ENCODE measurements around the gene ERC2. TPM values are rescaled to one million over a fixed set of nuclear protein-coding genes. Genes with fewer than 3 reads are reported as not detected.
"Not testable (repeated sequence)": the region's sequence is repeated elsewhere in the genome, so short reads cannot be mapped to it uniquely, and the experiment has no call there.

ERC2 gene
- total RNA-seq, 2 donors from 2014 or later, result 0.33 to 1.2 TPM

GRCh38 chr3:56081246-56081645 lies 387.0 kb downstream of the ERC2 start:
- no peaks in the 10 kb centered on the region for H3K36me3 Mint-ChIP-seq
- no peak overlapping the region for H3K27ac Mint-ChIP-seq
- H3K9me3 Mint-ChIP-seq, result peaks cover 3% of the 10 kb centered on the region
- no peaks in the 10 kb centered on the region for H3K27me3 Mint-ChIP-seq
- no peaks in the 10 kb centered on the region for H3K4me1 Mint-ChIP-seq (ENCODE audit: low read depth in 2 of 2)
- DNase-seq (ENCODE audit: low spot score), result no peak
- no peak overlapping the region for H3K4me3 Mint-ChIP-seq
- no peak for ATAC-seq

- Mint-ChIP-seq H3K36me3 (no peaks in the 10 kb centered on the region), H3K9me3 (no peaks in the 10 kb centered on the region), H3K27me3 (no peaks in the 10 kb centered on the region), H3K4me1 (ENCODE audit: low read depth in 2 of 2) (no peaks in the 10 kb centered on the region), H3K27ac (no peak overlapping the region), H3K4me3 (no peak overlapping the region)
- DNase-seq (ENCODE audit: low spot score), result no peak
- no peak for ATAC-seq
Observed at GRCh38 chr3:56076746-56077145, 391.5 kb downstream of the ERC2 start.

GRCh38 chr3:56075089-56075488 lies 393.2 kb downstream of the ERC2 start:
- H3K4me3 Mint-ChIP-seq, result no peak overlapping the region
- ATAC-seq (no peak), DNase-seq (ENCODE audit: low spot score) (no peak)
- no peaks in the 10 kb centered on the region for H3K36me3 Mint-ChIP-seq
- H3K27ac Mint-ChIP-seq, result no peak overlapping the region
- no peaks in the 10 kb centered on the region for H3K9me3 Mint-ChIP-seq
- H3K4me1 Mint-ChIP-seq (ENCODE audit: low read depth in 2 of 2), result no peaks in the 10 kb centered on the region
- H3K27me3 Mint-ChIP-seq, result no peaks in the 10 kb centered on the region

DNA sequence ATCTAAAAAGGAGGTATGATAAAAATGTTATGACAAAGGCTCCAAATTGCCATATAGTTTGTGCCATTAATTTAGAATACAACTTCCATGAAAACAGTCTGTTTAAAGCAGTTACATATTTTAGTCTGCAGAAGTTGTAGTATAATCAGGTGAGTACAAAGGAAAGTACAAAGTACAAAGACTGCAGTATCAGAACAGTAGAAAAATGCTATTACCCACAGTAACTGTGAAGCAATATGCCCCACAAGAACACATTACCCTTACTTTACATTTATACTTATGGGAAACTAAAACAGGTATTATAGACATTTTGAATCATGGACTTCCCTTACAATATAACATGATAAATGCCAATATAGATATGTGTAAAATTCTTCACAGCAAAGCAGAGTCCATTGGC lies 398.5 kb downstream of the ERC2 start:
- peaks cover 10% of the 10 kb centered on the region for H3K9me3 Mint-ChIP-seq
- DNase-seq (ENCODE audit: low spot score) (no peak), ATAC-seq (no peak)
- no peak overlapping the region for H3K4me3 Mint-ChIP-seq
- peaks cover 0 to 9% of the 10 kb centered on the region in 2 donors for H3K27me3 Mint-ChIP-seq
- H3K27ac Mint-ChIP-seq, result no peak overlapping the region
- H3K36me3 Mint-ChIP-seq, result peaks cover 9% of the 10 kb centered on the region
- H3K4me1 Mint-ChIP-seq (ENCODE audit: low read depth in 2 of 2), result no peaks in the 10 kb centered on the region

- not testable (repeated sequence) for H3K4me3 Mint-ChIP-seq; ATAC-seq; H3K4me1 Mint-ChIP-seq (ENCODE audit: low read depth in 2 of 2); H3K27me3 Mint-ChIP-seq; H3K36me3 Mint-ChIP-seq; DNase-seq (ENCODE audit: low spot score); H3K27ac Mint-ChIP-seq
- peaks cover 10% of the 10 kb centered on the region for H3K9me3 Mint-ChIP-seq
Observed at GRCh38 chr3:56066405-56066804, 401.9 kb downstream of the ERC2 start.

- H3K4me3 Mint-ChIP-seq, result no peak overlapping the region
- H3K4me1 Mint-ChIP-seq (ENCODE audit: low read depth in 2 of 2), result no peaks in the 10 kb centered on the region
- H3K9me3 Mint-ChIP-seq, result peaks cover 10% of the 10 kb centered on the region
- no peak for ATAC-seq
- H3K27ac Mint-ChIP-seq, result no peak overlapping the region
- H3K27me3 Mint-ChIP-seq, result peaks cover 0 to 9% of the 10 kb centered on the region in 2 donors
- peaks cover 9% of the 10 kb centered on the region for H3K36me3 Mint-ChIP-seq
- DNase-seq (ENCODE audit: low spot score), result no peak
Observed at GRCh38 chr3:56064684-56065083, 403.6 kb downstream of the ERC2 start.

- H3K27me3 Mint-ChIP-seq, result no peaks in the 10 kb centered on the region
- H3K9me3 Mint-ChIP-seq, result no peaks in the 10 kb centered on the region
- no peak overlapping the region for H3K4me3 Mint-ChIP-seq
- no peak for ATAC-seq
- H3K36me3 Mint-ChIP-seq, result no peaks in the 10 kb centered on the region
- DNase-seq (ENCODE audit: low spot score), result no peak
- H3K4me1 Mint-ChIP-seq (ENCODE audit: low read depth in 2 of 2), result no peaks in the 10 kb centered on the region
- no peak overlapping the region for H3K27ac Mint-ChIP-seq
Observed at GRCh38 chr3:56061279-56061626, 407.0 kb downstream of the ERC2 start.

- no peaks in the 10 kb centered on the region for H3K4me1 Mint-ChIP-seq (ENCODE audit: low read depth in 2 of 2)
- ATAC-seq (no peak), DNase-seq (ENCODE audit: low spot score) (no peak)
- H3K36me3 Mint-ChIP-seq, result no peaks in the 10 kb centered on the region
- H3K4me3 Mint-ChIP-seq, result no peak overlapping the region
- no peaks in the 10 kb centered on the region for H3K9me3 Mint-ChIP-seq
- no peaks in the 10 kb centered on the region for H3K27me3 Mint-ChIP-seq
- H3K27ac Mint-ChIP-seq, result no peak overlapping the region
Observed at GRCh38 chr3:56060521-56061278, 407.6 kb downstream of the ERC2 start.

DNA sequence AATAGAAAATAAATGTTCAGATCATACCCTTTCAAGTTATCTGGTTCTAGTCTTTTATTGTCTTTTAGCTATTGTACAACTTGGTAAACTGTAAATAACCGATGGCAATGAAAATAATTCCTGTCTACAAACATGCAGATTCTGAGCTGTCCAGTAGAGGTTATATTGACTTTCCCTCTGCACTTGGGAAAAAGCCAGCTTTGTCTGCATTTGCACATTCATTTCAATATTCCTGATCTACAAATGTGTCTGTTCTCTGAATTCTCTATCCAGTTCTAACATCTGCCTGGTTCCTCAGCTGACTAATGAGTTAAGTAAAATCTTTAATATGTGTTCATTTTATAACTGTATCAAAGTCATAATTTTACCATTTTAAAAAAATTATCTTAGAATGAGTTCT lies 408.5 kb downstream of the ERC2 start:
- Mint-ChIP-seq H3K27ac (no peak overlapping the region), H3K36me3 (no peaks in the 10 kb centered on the region), H3K4me1 (ENCODE audit: low read depth in 2 of 2) (no peaks in the 10 kb centered on the region), H3K9me3 (no peaks in the 10 kb centered on the region), H3K4me3 (no peak overlapping the region), H3K27me3 (no peaks in the 10 kb centered on the region)
- ATAC-seq, result no peak
- DNase-seq (ENCODE audit: low spot score), result no peak

DNA sequence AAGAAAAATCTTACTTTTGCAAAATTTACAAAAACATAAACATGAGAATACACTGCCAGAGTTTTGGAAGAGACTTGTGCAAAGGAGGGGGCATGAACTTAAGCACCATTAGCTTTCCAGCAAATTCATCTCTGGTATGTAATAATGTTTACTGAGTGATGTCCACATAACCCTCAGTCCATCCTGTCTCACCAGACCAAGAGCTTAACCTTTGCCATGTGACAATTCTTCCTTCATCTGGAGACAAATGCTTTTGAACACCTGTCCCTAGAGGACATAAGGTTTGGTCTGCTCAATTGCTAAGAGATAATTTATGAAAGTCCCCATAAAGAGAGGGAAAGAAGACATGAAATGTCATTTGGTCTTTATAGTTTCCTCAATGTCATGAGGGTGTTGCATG lies 412.3 kb downstream of the ERC2 start:
- ATAC-seq, result no peak
- H3K4me1 Mint-ChIP-seq (ENCODE audit: low read depth in 2 of 2), result no peaks in the 10 kb centered on the region
- H3K27me3 Mint-ChIP-seq, result no peaks in the 10 kb centered on the region
- no peak for DNase-seq (ENCODE audit: low spot score)
- H3K27ac Mint-ChIP-seq, result no peak overlapping the region
- no peaks in the 10 kb centered on the region for H3K9me3 Mint-ChIP-seq
- no peaks in the 10 kb centered on the region for H3K36me3 Mint-ChIP-seq
- H3K4me3 Mint-ChIP-seq, result no peak overlapping the region

DNA sequence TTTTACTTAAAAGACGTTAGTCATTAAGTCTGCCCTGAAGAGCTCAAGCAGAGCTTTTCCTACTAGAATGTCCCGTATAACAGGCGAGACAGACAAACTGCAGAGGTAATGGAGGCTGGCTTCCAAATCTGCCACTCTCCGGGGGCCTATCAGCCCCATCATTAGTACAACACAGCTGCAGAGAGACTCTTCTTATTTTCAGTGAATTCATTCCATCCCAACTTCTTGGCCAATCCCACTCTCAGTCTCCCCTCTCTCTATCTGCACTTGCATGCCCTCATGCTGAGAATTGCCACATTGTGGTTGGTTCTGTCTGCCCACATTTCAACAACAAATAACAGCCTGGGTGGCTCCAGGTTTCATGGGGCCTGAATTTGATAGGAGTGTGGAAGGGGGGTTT lies 412.7 kb downstream of the ERC2 start:
- DNase-seq (ENCODE audit: low spot score) (no peak), ATAC-seq (no peak)
- no peak overlapping the region for H3K27ac Mint-ChIP-seq
- H3K4me1 Mint-ChIP-seq (ENCODE audit: low read depth in 2 of 2), result no peaks in the 10 kb centered on the region
- H3K4me3 Mint-ChIP-seq, result no peak overlapping the region
- no peaks in the 10 kb centered on the region for H3K9me3 Mint-ChIP-seq
- no peaks in the 10 kb centered on the region for H3K36me3 Mint-ChIP-seq
- H3K27me3 Mint-ChIP-seq, result no peaks in the 10 kb centered on the region

GRCh38 chr3:56054844-56055243 lies 413.4 kb downstream of the ERC2 start:
- Mint-ChIP-seq H3K36me3 (no peaks in the 10 kb centered on the region), H3K4me3 (no peak overlapping the region), H3K9me3 (no peaks in the 10 kb centered on the region), H3K4me1 (ENCODE audit: low read depth in 2 of 2) (no peaks in the 10 kb centered on the region), H3K27me3 (no peaks in the 10 kb centered on the region), H3K27ac (no peak overlapping the region)
- ATAC-seq (no peak), DNase-seq (ENCODE audit: low spot score) (no peak)

GRCh38 chr3:56053727-56054126 lies 414.5 kb downstream of the ERC2 start:
- Mint-ChIP-seq H3K36me3 (no peaks in the 10 kb centered on the region), H3K4me3 (no peak overlapping the region), H3K27me3 (no peaks in the 10 kb centered on the region), H3K27ac (no peak overlapping the region), H3K4me1 (ENCODE audit: low read depth in 2 of 2) (no peaks in the 10 kb centered on the region), H3K9me3 (no peaks in the 10 kb centered on the region)
- ATAC-seq, result no peak
- no peak for DNase-seq (ENCODE audit: low spot score)

- Mint-ChIP-seq H3K27me3 (no peaks in the 10 kb centered on the region), H3K27ac (no peak overlapping the region)
Observed at GRCh38 chr3:56052188-56052587, 416.1 kb downstream of the ERC2 start.

DNA sequence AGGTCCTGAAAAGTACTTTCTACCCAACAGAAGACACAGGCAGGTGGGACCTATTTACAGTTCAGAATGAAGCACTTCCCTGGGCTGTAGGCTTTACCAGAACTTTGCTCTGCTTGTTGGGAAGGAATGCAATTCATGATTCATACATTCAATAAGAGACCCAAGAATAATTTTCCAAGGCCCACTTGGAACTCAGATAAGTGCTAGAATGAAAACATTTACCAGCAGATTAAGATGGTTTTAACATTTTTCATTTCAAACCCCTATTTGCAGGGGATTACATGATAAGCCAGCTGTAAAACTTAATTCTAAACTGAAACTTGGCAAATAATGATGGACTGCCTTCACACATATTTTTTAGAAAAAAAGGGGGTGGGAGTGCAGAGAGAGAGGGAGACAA lies 417.2 kb downstream of the ERC2 start:
- Mint-ChIP-seq H3K27ac (no peak overlapping the region), H3K4me3 (no peak overlapping the region), H3K9me3 (no peaks in the 10 kb centered on the region), H3K27me3 (no peaks in the 10 kb centered on the region), H3K36me3 (no peaks in the 10 kb centered on the region), H3K4me1 (ENCODE audit: low read depth in 2 of 2) (no peaks in the 10 kb centered on the region)
- ATAC-seq (no peak), DNase-seq (ENCODE audit: low spot score) (no peak)

More at GRCh38 chr3:56052188-56052587, 416.1 kb downstream of the ERC2 start:
- H3K36me3 Mint-ChIP-seq, result no peaks in the 10 kb centered on the region
- H3K4me1 Mint-ChIP-seq (ENCODE audit: low read depth in 2 of 2), result no peaks in the 10 kb centered on the region
- H3K4me3 Mint-ChIP-seq, result no peak overlapping the region
- no peaks in the 10 kb centered on the region for H3K9me3 Mint-ChIP-seq
- ATAC-seq (no peak), DNase-seq (ENCODE audit: low spot score) (no peak)
